IMR-90 (cell line): Measurements from ENCODE around the gene GPHB5.

ENCODE experiments used
- MXI1 ChIP-seq: IDR thresholded peaks from 2 replicates; pipeline ENCODE4 v1.6.1; 2012; ENCODE audit warnings: low read depth, mild to moderate bottlenecking, low read length, moderate library complexity, borderline replicate concordance
- POLR2A ChIP-seq: IDR thresholded peaks from 2 replicates; pipeline ENCODE4 v1.6.1; 2012; ENCODE audit warnings: mild to moderate bottlenecking, low read depth, low read length
- TF ChIP-seq, protein P1 (sequence below): conservative IDR thresholded peaks from 2 replicates; pipeline ENCODE4 v1.5.1; 2012; ENCODE audit warnings: mild to moderate bottlenecking, low read depth, low read length, improper control_type of control experiment

GRCh38 chr14:63282997-63283883 is 35.5 kb downstream of the GPHB5 start:
- TF ChIP-seq MXI1 (no peak), POLR2A (no peak)
- TF ChIP-seq, protein P1, sequence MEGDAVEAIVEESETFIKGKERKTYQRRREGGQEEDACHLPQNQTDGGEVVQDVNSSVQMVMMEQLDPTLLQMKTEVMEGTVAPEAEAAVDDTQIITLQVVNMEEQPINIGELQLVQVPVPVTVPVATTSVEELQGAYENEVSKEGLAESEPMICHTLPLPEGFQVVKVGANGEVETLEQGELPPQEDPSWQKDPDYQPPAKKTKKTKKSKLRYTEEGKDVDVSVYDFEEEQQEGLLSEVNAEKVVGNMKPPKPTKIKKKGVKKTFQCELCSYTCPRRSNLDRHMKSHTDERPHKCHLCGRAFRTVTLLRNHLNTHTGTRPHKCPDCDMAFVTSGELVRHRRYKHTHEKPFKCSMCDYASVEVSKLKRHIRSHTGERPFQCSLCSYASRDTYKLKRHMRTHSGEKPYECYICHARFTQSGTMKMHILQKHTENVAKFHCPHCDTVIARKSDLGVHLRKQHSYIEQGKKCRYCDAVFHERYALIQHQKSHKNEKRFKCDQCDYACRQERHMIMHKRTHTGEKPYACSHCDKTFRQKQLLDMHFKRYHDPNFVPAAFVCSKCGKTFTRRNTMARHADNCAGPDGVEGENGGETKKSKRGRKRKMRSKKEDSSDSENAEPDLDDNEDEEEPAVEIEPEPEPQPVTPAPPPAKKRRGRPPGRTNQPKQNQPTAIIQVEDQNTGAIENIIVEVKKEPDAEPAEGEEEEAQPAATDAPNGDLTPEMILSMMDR = no peak
